Ectodermal cell (in vitro differentiated cells): ENCODE data around the gene POLR2J2.
"Not testable (repeated sequence)": the region's sequence is repeated elsewhere in the genome, so short reads cannot be mapped to it uniquely, and the experiment has no call there.

Experiments used
- H3K27ac ChIP-seq: 2 replicates; pipeline ENCODE4 v1.7.0; 2013; ENCODE audit warnings: mild to moderate bottlenecking, low read depth, low read length; ENCODE audit not compliant: insufficient read depth, poor library complexity, severe bottlenecking
- H3K27me3 ChIP-seq: 2 replicates; pipeline ENCODE4 v1.7.0; 2013; ENCODE audit warnings: mild to moderate bottlenecking, low read length; ENCODE audit not compliant: insufficient read depth, control insufficient read depth, poor library complexity, severe bottlenecking
- H3K36me3 ChIP-seq: one replicate; pipeline ENCODE4 v1.7.0; 2013; ENCODE audit warnings: low read length; ENCODE audit not compliant: control insufficient read depth, insufficient read depth
- H3K4me1 ChIP-seq: one replicate; pipeline ENCODE4 v1.7.0; 2013; ENCODE audit warnings: low read length; ENCODE audit not compliant: control insufficient read depth, insufficient read depth
- H3K4me3 ChIP-seq: 2 replicates; pipeline ENCODE4 v1.7.0; 2013; ENCODE audit warnings: low read depth, low read length, control low read depth; ENCODE audit not compliant: insufficient read depth
- H3K9me3 ChIP-seq: 2 replicates; pipeline ENCODE4 v1.7.0; 2013; ENCODE audit warnings: mild to moderate bottlenecking, low read length, moderate library complexity; ENCODE audit not compliant: control insufficient read depth
- WGBS, 2 experiments: methylation state at CpG; one replicate each; pipeline ENCODE4 v1.1.7; 2013; ENCODE audit warnings: missing lambda C conversion rate in 2 of 2; 5-methylcytosine and 5-hydroxymethylcytosine counted together

POLR2J2 gene

DNA sequence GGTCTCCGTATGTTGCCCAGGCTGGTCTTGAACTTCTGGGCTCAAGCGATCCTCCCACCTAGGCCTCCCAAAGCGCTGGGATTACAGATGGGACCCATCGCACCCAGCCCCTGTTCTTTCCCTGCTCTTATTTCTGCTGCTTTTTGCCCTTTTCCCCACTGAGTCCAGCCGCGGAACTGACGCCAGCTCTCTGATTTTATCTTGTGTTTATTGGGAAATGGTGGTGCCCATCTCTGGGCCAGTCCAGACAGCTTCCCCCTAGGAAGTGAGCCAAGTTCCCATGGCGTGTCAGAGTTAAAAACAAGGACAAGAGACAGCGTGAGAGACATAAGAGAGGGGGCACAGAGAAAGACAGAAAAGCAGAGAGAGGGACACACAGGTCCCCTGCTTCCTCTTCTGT, 40.8 kb downstream of the POLR2J2 start:
- H3K36me3 ChIP-seq, H3K4me1 ChIP-seq, H3K9me3 ChIP-seq, H3K27me3 ChIP-seq, H3K27ac ChIP-seq, H3K4me3 ChIP-seq: not testable (repeated sequence)
- 90 to 93% methylated on average over 3 of the region's 9 CpGs for WGBS, 2 experiments

DNA sequence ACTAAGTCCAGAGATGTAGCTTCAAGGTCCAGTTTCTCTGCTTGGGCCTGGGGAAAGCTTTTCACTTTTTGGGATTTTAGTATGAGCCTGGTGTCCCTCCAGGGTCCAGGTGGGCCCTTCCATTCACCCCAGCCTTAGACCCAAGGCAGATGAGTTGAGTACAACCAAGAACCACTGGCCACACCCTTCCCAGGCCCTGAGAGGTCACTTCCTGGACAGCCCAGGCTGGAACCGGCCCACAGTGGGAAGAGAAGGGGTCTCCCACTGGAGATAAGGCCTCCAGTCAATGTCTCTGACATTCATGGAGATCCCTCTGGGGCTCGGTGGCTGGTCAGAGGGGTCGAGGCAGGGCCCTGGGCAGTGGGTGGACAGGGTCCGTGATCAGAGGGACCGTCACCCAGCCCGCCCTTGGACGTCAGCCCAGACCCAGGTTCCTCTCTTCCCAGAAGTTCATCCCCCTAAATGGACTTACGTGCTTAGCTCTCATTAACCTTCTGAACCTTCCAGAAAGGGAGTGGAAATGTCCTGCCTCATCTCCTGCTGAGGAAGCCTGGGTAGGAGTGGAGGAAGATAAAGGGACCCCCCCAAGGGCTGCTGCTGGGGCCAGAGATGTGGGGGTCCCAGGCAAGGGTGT, 44.1 kb downstream of the POLR2J2 start:
- not testable (repeated sequence) for H3K36me3 ChIP-seq

DNA sequence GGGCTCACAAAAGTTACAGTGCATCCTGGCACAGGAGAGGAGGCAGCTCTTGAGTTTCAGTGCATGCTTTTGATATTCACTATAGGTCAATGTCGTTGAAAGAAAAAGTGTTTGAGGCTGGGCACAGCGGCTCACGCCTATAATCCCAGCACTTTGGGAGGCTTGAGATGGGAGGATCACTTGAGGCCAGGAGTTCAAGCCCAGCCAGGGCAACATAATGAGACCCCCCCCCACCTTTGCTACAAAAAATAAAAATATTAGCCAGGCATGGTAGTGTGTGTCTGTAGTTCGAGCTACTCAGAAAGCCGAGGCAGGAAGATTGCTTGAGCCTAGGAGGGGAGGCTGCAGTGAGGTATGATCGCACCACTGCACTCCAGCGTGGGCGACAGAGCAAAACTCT, 53.3 kb downstream of the POLR2J2 start:
- not testable (repeated sequence) for H3K27me3 ChIP-seq, H3K4me3 ChIP-seq, H3K27ac ChIP-seq, H3K4me1 ChIP-seq, H3K9me3 ChIP-seq, H3K36me3 ChIP-seq
- 90 to 92% methylated on average over 3 of the region's 8 CpGs for WGBS, 2 experiments

More for the DNA sequence above, 44.1 kb downstream of the POLR2J2 start:
- not testable (repeated sequence) for H3K27ac ChIP-seq, H3K9me3 ChIP-seq, H3K4me1 ChIP-seq, H3K27me3 ChIP-seq, H3K4me3 ChIP-seq
- WGBS, 2 experiments = no CpG with 5 or more reads among the region's 8 CpGs

DNA sequence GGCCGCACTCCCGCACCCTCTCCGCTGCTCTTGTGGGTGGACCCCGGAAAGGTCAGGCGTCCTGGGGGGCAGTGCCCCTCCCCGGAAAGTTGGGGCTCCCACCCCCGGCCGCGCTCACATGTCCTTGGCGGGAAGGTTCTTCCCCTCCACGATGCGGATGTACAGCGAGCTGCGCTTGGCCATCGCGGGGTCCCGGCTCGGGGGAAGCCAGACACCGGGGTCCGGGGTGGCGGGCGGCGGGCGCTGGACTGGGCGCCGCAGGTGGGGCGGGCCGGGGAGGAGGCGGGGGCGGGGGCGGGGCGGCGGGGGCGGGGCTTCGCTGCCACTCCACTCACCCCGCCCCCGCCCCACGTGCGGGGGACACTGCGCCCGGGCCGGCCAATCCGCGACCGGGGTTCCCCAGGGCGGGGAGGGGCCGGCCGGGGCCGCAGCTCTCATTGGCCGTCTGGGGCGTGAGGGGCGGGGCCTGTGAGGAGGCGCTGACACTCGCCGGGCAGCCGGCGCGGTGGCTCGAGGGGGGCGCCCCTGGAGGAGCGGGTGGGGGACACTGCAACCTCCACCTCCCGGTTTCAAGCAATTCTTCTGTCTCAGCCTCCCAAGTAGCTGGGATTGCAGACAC, 54.8 kb downstream of the POLR2J2 start, which contains the start of gene RASA4:
Gene RASA4 (minus strand): TSS at position 250 of the 619 bp plus-strand sequence. CDS start 67 bp downstream, at position 183.
- not testable (repeated sequence) for H3K36me3 ChIP-seq, H3K27me3 ChIP-seq, H3K4me1 ChIP-seq, H3K9me3 ChIP-seq, H3K27ac ChIP-seq
- WGBS, 2 experiments = 0 to 2% methylated on average over 14 to 18 of the region's 62 CpGs
- H3K4me3 ChIP-seq = peak within 1 kb of the TSS; percentile 37
